T-helper 22 cell (primary cell): Measurements from ENCODE around the gene CCDC24.

Experiments used
- DNase-seq: peaks from one replicate; pipeline ENCODE4 v3.0.0-alpha.2; 2020; ENCODE audit warnings: low read depth

CCDC24 gene

GRCh38 chr1:44027320-44027719 is 35.9 kb downstream of the CCDC24 start:
- no peak for DNase-seq

- DNase-seq = peak; percentile 9
Observed at GRCh38 chr1:44029260-44029910, 38.0 kb downstream of the CCDC24 start.

GRCh38 chr1:44029911-44030604 is 38.7 kb downstream of the CCDC24 start:
- peak; percentile 75 for DNase-seq

GRCh38 chr1:44030605-44031251 is 39.3 kb downstream of the CCDC24 start:
- DNase-seq = peak; percentile 59

GRCh38 chr1:44031252-44032169 is 40.1 kb downstream of the CCDC24 start, which contains the start of gene SLC6A9:
SLC6A9 (minus strand) TSS chr1:44031462; CDS start chr1:44024277, 7,185 bp downstream.
- no peak for DNase-seq

- no peak for DNase-seq
Observed at GRCh38 chr1:44032170-44032790, 40.9 kb downstream of the CCDC24 start.

GRCh38 chr1:44033041-44033575 is 41.7 kb downstream of the CCDC24 start:
- no peak for DNase-seq

- DNase-seq = no peak
Observed at GRCh38 chr1:44033756-44034155, 42.4 kb downstream of the CCDC24 start.

GRCh38 chr1:44034423-44034822 is 43.0 kb downstream of the CCDC24 start:
- no peak for DNase-seq

GRCh38 chr1:44034976-44035716 is 43.7 kb downstream of the CCDC24 start:
- DNase-seq = no peak

- no peak for DNase-seq
Observed at GRCh38 chr1:44035726-44036408, 44.5 kb downstream of the CCDC24 start.

GRCh38 chr1:44036409-44037139 is 45.2 kb downstream of the CCDC24 start:
- DNase-seq = peak; percentile 24

GRCh38 chr1:44037154-44037553 is 45.8 kb downstream of the CCDC24 start:
- no peak for DNase-seq

- DNase-seq = no peak
Observed at GRCh38 chr1:44038876-44039657, 47.7 kb downstream of the CCDC24 start.

GRCh38 chr1:44040418-44040817 is 49.0 kb downstream of the CCDC24 start:
- DNase-seq = no peak

GRCh38 chr1:44040846-44041245 is 49.4 kb downstream of the CCDC24 start:
- DNase-seq = no peak

- DNase-seq = no peak
Observed at GRCh38 chr1:44043176-44044070, 52.0 kb downstream of the CCDC24 start.
